ENCODE measurements around the gene PSMD8. TPM values are rescaled to one million over a fixed set of nuclear protein-coding genes. Genes with fewer than 3 reads are reported as not detected.
"Not testable (repeated sequence)": the region's sequence is repeated elsewhere in the genome, so short reads cannot be mapped to it uniquely, and the experiment has no call there.

Gene PSMD8
- total RNA-seq, 2 experiments from 2014 or later = 169 to 238 TPM

GRCh38 chr19:38405276-38405675, 30.9 kb downstream of the PSMD8 start:
- no peak for TF ChIP-seq EZH2phosphoT487 (IDR thresholded peaks at IDR 0.05; ENCODE audit: borderline replicate concordance, low read depth, low read length)
- TF ChIP-seq CTCF (conservative IDR thresholded peaks at IDR 0.05; ENCODE audit: low read length) = no peak
- Histone ChIP-seq H3K9me3 (ENCODE audit: low read length) (no peaks in the 10 kb centered on the region), H3K4me2 (ENCODE audit: low read length) (no peak overlapping the region), H3K27ac (ENCODE audit: low read depth, low read length, poor library complexity, severe bottlenecking) (no peak overlapping the region), H3K4me1 (ENCODE audit: insufficient read depth, low read length, poor library complexity, severe bottlenecking) (peaks cover 4% of the 10 kb centered on the region), H4K20me1 (ENCODE audit: insufficient read depth, low read length) (no peaks in the 10 kb centered on the region), H3K79me2 (ENCODE audit: insufficient read depth, low read depth, low read length) (no peaks in the 10 kb centered on the region), H3K4me3 (ENCODE audit: low read depth, low read length, poor library complexity, severe bottlenecking) (no peak overlapping the region), H3K36me3 (ENCODE audit: insufficient read depth, low read length) (peaks cover 7% of the 10 kb centered on the region; the same call in 1 of the 2 replicates), H3K9me2 (ENCODE audit: insufficient read depth, low read length) (no peaks in the 10 kb centered on the region), H2AFZ (ENCODE audit: low read length) (no peak overlapping the region)
- no TSS peak for BruUV-seq (replicated peaks)
- intact Hi-C loops (cut with micrococcal nuclease; ENCODE audit: unreplicated experiment) = no loop called here
- DNase-seq (ENCODE audit: low spot score) = no peak
- CTCF ChIA-PET (ENCODE audit: unreplicated experiment) = no interaction called here
- POLR2A ChIA-PET = interaction anchor here (1.4 kb wide), 1 partner anchor 31 kb away, joined by 5 read pairs; the partner anchor contains the start of gene PSMD8

- ChIA-PET POLR2A (interaction anchor here (0.6 to 0.7 kb wide), 2 partner anchors 11 to 318 kb away, joined by 4 read pairs; no protein-coding TSS in a partner anchor), CTCF (ENCODE audit: unreplicated experiment) (no interaction called here)
- intact Hi-C loops (cut with micrococcal nuclease; ENCODE audit: unreplicated experiment) = no loop called here
- H3K4me3 ChIP-seq (ENCODE audit: low read depth, low read length, poor library complexity, severe bottlenecking) = no peak overlapping the region
- no peak for DNase-seq (ENCODE audit: low spot score)
- H3K9me2 ChIP-seq (ENCODE audit: insufficient read depth, low read length) = no peaks in the 10 kb centered on the region
- H3K4me1 ChIP-seq (ENCODE audit: insufficient read depth, low read length, poor library complexity, severe bottlenecking) = no peaks in the 10 kb centered on the region
- no peak overlapping the region for H2AFZ ChIP-seq (ENCODE audit: low read length)
- no peak overlapping the region for H3K4me2 ChIP-seq (ENCODE audit: low read length)
- no peak overlapping the region for H3K27ac ChIP-seq (ENCODE audit: low read depth, low read length, poor library complexity, severe bottlenecking)
- no peaks in the 10 kb centered on the region for H3K9me3 ChIP-seq (ENCODE audit: low read length)
- no TSS peak for BruUV-seq (replicated peaks)
- no peaks in the 10 kb centered on the region for H4K20me1 ChIP-seq (ENCODE audit: insufficient read depth, low read length)
- H3K36me3 ChIP-seq (ENCODE audit: insufficient read depth, low read length) = peaks cover 7% of the 10 kb centered on the region; the same call in 1 of the 2 replicates
- TF ChIP-seq EZH2phosphoT487 (IDR thresholded peaks at IDR 0.05; ENCODE audit: borderline replicate concordance, low read depth, low read length) (no peak), CTCF (conservative IDR thresholded peaks at IDR 0.05; ENCODE audit: low read length) (no peak)
- no peaks in the 10 kb centered on the region for H3K79me2 ChIP-seq (ENCODE audit: insufficient read depth, low read depth, low read length)
These were observed 35.3 kb downstream of the PSMD8 start for GRCh38 chr19:38409631-38410133.

GRCh38 chr19:38410407-38410806, 36.0 kb downstream of the PSMD8 start:
- POLR2A ChIA-PET = interaction anchor here (0.6 to 0.7 kb wide), 2 partner anchors 12 to 319 kb away, joined by 4 read pairs; no protein-coding TSS in a partner anchor
- H4K20me1 ChIP-seq (ENCODE audit: insufficient read depth, low read length); H2AFZ ChIP-seq (ENCODE audit: low read length); H3K4me3 ChIP-seq (ENCODE audit: low read depth, low read length, poor library complexity, severe bottlenecking); CTCF ChIA-PET (ENCODE audit: unreplicated experiment); BruUV-seq (replicated peaks); DNase-seq (ENCODE audit: low spot score); intact Hi-C loops (cut with micrococcal nuclease; ENCODE audit: unreplicated experiment); H3K9me2 ChIP-seq (ENCODE audit: insufficient read depth, low read length); H3K36me3 ChIP-seq (ENCODE audit: insufficient read depth, low read length); H3K9me3 ChIP-seq (ENCODE audit: low read length); H3K27ac ChIP-seq (ENCODE audit: low read depth, low read length, poor library complexity, severe bottlenecking); H3K4me1 ChIP-seq (ENCODE audit: insufficient read depth, low read length, poor library complexity, severe bottlenecking); H3K79me2 ChIP-seq (ENCODE audit: insufficient read depth, low read depth, low read length); H3K4me2 ChIP-seq (ENCODE audit: low read length): not testable (repeated sequence)
